DND-41 (cell line): ENCODE results near the gene OMP.

Source experiments
- ATAC-seq: fragments of 200-7000 bp; cut with Tn5 transposase; 3 replicates; pipeline ENCODE4 v1.9.1; 2021; ENCODE audit warnings: low read depth; ENCODE audit not compliant: insufficient read depth
- DNase-seq: peaks from one replicate; pipeline ENCODE4 v3.0.0-alpha.2; 2020
- H2AFZ ChIP-seq: 2 replicates; pipeline ENCODE4 v1.6.0; 2012; ENCODE audit warnings: low read depth, low read length
- H3K27ac ChIP-seq: 2 replicates; pipeline ENCODE4 v1.5.1; 2012; ENCODE audit warnings: low read length, inconsistent platforms
- H3K27me3 ChIP-seq: fragments of 200-600 bp; sonication (generic); 2 replicates; pipeline ENCODE4 v1.6.0; 2012; ENCODE audit warnings: low read length, mild to moderate bottlenecking, inconsistent platforms; ENCODE audit not compliant: insufficient read depth, poor library complexity
- H3K36me3 ChIP-seq: 2 replicates; pipeline ENCODE4 v1.5.1; 2012; ENCODE audit warnings: low read length, inconsistent platforms; ENCODE audit not compliant: insufficient read depth
- H3K4me1 ChIP-seq: 2 replicates; pipeline ENCODE4 v1.5.1; 2012; ENCODE audit warnings: mild to moderate bottlenecking, low read length; ENCODE audit not compliant: insufficient read depth
- H3K4me2 ChIP-seq: 2 replicates; pipeline ENCODE4 v1.6.0; 2012; ENCODE audit warnings: mild to moderate bottlenecking, moderate library complexity, low read length, inconsistent platforms; ENCODE audit not compliant: insufficient read depth
- H3K4me3 ChIP-seq, 2 experiments: fragments of 200-600 bp in 1 of 2; shearing (Covaris generic) in 1 of 2; 2 replicates each; pipeline ENCODE4 v1.5.1; 2012 to 2016; ENCODE audit warnings: inconsistent platforms in 2 of 2, low read length in 2 of 2, mild to moderate bottlenecking in 2 of 2, low read depth in 1 of 2, moderate library complexity in 1 of 2
- H3K79me2 ChIP-seq: 2 replicates; pipeline ENCODE4 v1.6.0; 2012; ENCODE audit warnings: low read length, inconsistent platforms; ENCODE audit not compliant: insufficient read depth
- H3K9ac ChIP-seq: 2 replicates; pipeline ENCODE4 v1.6.0; 2012; ENCODE audit warnings: low read depth, mild to moderate bottlenecking, inconsistent platforms, low read length, moderate library complexity
- H3K9me3 ChIP-seq: 2 replicates; pipeline ENCODE4 v1.5.1; 2012; ENCODE audit warnings: low read length, moderate library complexity, mild to moderate bottlenecking, inconsistent platforms; ENCODE audit not compliant: insufficient read depth, severe bottlenecking
- H4K20me1 ChIP-seq: 2 replicates; pipeline ENCODE4 v1.6.0; 2012; ENCODE audit warnings: low read length; ENCODE audit not compliant: insufficient read depth
- CTCF ChIP-seq: IDR thresholded peaks from 2 replicates; pipeline ENCODE4 v1.5.1; 2012; ENCODE audit warnings: borderline replicate concordance, low read length, moderate library complexity, mild to moderate bottlenecking; ENCODE audit not compliant: poor library complexity, severe bottlenecking; ENCODE audit errors: extremely low read depth
- EZH2 ChIP-seq: IDR thresholded peaks from 3 replicates; pipeline ENCODE4 v1.6.1; 2012; ENCODE audit warnings: borderline replicate concordance, low read depth, mild to moderate bottlenecking, moderate library complexity, low read length, inconsistent platforms; ENCODE audit not compliant: severe bottlenecking

The OMP gene

GRCh38 chr11:77091146-77091940 is 11.3 kb upstream of the OMP start:
- no peaks in the 10 kb centered on the region for H3K4me1 ChIP-seq
- H3K36me3 ChIP-seq = no peaks in the 10 kb centered on the region
- no peak overlapping the region for H3K27ac ChIP-seq
- DNase-seq = peak; percentile 84
- no peak overlapping the region for H2AFZ ChIP-seq
- no peaks in the 10 kb centered on the region for H3K79me2 ChIP-seq
- TF ChIP-seq CTCF (peak; percentile 95), EZH2 (no peak)
- no peak overlapping the region for H3K4me2 ChIP-seq
- ATAC-seq = peak; percentile 98
- H4K20me1 ChIP-seq = no peaks in the 10 kb centered on the region
- H3K4me3 ChIP-seq = no peak overlapping the region
- no peak overlapping the region for H3K9ac ChIP-seq
- no peaks in the 10 kb centered on the region for H3K9me3 ChIP-seq
- H3K27me3 ChIP-seq = no peaks in the 10 kb centered on the region

GRCh38 chr11:77092382-77092781 is 10.3 kb upstream of the OMP start:
- no peaks in the 10 kb centered on the region for H3K9me3 ChIP-seq
- no peak overlapping the region for H3K4me3 ChIP-seq
- no peak for ATAC-seq

GRCh38 chr11:77093056-77093891 is 9.4 kb upstream of the OMP start:
- H3K9me3 ChIP-seq = no peaks in the 10 kb centered on the region
- no peak overlapping the region for H3K9ac ChIP-seq
- H3K36me3 ChIP-seq = no peaks in the 10 kb centered on the region
- no peak overlapping the region for H3K27ac ChIP-seq
- H3K4me3 ChIP-seq = no peak overlapping the region
- ATAC-seq (no peak), DNase-seq (no peak)
- H4K20me1 ChIP-seq = no peaks in the 10 kb centered on the region
- no peaks in the 10 kb centered on the region for H3K27me3 ChIP-seq
- no peaks in the 10 kb centered on the region for H3K4me1 ChIP-seq
- no peak overlapping the region for H3K4me2 ChIP-seq
- no peaks in the 10 kb centered on the region for H3K79me2 ChIP-seq
- no peak overlapping the region for H2AFZ ChIP-seq
- no peak for TF ChIP-seq CTCF
- TF ChIP-seq EZH2 = no peak

More at GRCh38 chr11:77092382-77092781, 10.3 kb upstream of the OMP start:
- no peaks in the 10 kb centered on the region for H3K27me3 ChIP-seq
- H3K79me2 ChIP-seq = no peaks in the 10 kb centered on the region
- DNase-seq = no peak
- no peak overlapping the region for H3K27ac ChIP-seq
- TF ChIP-seq EZH2 = no peak
- no peak for TF ChIP-seq CTCF
- H3K4me1 ChIP-seq = no peaks in the 10 kb centered on the region
- H3K4me2 ChIP-seq = no peak overlapping the region
- no peak overlapping the region for H3K9ac ChIP-seq
- H2AFZ ChIP-seq = no peak overlapping the region
- H3K36me3 ChIP-seq = no peaks in the 10 kb centered on the region
- no peaks in the 10 kb centered on the region for H4K20me1 ChIP-seq
